ENCODE measurements around the gene SNX14.
A peak's percentile ranks its signal among the peaks of the same experiment; 100 is the strongest.
"Not testable (repeated sequence)": the region's sequence is repeated elsewhere in the genome, so short reads cannot be mapped to it uniquely, and the experiment has no call there.

SNX14 gene, protein sequence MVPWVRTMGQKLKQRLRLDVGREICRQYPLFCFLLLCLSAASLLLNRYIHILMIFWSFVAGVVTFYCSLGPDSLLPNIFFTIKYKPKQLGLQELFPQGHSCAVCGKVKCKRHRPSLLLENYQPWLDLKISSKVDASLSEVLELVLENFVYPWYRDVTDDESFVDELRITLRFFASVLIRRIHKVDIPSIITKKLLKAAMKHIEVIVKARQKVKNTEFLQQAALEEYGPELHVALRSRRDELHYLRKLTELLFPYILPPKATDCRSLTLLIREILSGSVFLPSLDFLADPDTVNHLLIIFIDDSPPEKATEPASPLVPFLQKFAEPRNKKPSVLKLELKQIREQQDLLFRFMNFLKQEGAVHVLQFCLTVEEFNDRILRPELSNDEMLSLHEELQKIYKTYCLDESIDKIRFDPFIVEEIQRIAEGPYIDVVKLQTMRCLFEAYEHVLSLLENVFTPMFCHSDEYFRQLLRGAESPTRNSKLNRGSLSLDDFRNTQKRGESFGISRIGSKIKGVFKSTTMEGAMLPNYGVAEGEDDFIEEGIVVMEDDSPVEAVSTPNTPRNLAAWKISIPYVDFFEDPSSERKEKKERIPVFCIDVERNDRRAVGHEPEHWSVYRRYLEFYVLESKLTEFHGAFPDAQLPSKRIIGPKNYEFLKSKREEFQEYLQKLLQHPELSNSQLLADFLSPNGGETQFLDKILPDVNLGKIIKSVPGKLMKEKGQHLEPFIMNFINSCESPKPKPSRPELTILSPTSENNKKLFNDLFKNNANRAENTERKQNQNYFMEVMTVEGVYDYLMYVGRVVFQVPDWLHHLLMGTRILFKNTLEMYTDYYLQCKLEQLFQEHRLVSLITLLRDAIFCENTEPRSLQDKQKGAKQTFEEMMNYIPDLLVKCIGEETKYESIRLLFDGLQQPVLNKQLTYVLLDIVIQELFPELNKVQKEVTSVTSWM

GRCh38 chr6:85593438-85594196 is at the start of gene SNX14:
Gene SNX14, minus strand, starts transcription at chr6:85593858. Its CDS starts 140 bp downstream, at chr6:85593718.
- DNase-seq = peak; percentile 49

- peak; percentile 98 for DNase-seq
These were observed 49.3 kb upstream of the SNX14 start, which contains the start of gene SYNCRIP for GRCh38 chr6:85642774-85643536. Gene SYNCRIP, minus strand, starts transcription at chr6:85642886. Its CDS starts 1,447 bp downstream, at chr6:85641439.

GRCh38 chr6:85641897-85642773 is 48.5 kb upstream of the SNX14 start:
- no peak for DNase-seq

GRCh38 chr6:85641522-85641896 is 47.9 kb upstream of the SNX14 start:
- DNase-seq = no peak

GRCh38 chr6:85640821-85641220 is 47.2 kb upstream of the SNX14 start:
- no peak for DNase-seq

DNA sequence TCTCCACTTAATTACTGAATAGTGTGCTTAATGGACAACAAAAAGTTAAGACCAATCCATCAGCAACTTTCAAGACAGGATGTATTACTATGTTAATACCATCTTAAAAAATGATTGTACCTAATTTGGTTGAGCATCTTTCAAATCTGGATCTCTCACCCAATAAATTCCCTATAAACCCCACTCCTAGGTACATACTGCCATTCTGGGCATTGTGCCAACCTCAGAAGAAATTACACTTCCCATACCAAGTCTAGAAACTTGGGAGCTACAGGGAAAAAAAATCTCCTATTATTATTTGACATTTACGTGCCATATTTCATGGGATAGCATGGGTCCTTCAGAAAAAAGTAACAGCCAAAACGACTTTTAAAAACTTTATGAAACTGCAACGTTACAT is 43.9 kb upstream of the SNX14 start:
- DNase-seq = no peak

GRCh38 chr6:85632164-85632942 is 38.7 kb upstream of the SNX14 start:
- DNase-seq = no peak

DNA sequence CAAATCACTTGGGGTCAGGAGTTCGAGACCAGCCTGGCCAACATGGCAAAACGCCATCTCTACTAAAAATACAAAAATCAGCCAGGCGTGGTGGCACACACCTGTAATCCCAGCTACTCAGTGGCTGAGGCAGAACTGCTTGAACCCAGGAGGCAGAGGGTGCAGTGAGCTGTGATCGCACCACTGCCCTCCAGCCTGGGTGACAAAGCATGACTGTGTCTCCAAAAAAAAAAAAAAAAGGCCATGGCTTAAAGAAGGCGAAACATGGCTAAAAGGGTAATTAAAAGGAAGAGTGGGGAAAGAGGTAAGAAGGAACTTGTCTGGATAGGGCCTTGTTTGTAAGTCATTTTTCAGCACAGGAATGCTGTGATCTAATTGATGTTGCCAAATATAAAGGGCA is 37.5 kb upstream of the SNX14 start:
- not testable (repeated sequence) for DNase-seq

GRCh38 chr6:85628353-85628752 is 34.7 kb upstream of the SNX14 start:
- no peak for DNase-seq

DNA sequence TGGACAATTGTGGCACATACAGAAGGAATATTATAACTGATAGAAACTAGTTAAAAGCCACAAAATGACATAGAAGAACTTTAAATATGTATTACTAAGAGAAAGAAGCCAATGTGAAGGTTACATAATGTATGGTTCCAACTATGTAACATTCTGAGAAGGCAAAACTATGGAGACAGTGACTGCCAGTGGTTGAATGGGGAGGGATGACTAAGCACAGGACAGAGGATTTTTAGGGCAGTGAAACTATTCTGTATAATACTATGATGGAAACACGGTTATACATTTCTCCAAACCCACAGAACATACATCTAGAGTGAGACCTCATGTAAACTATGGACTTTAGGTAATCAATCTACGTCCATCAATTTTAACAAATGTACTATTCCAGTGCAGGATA is 26.6 kb upstream of the SNX14 start:
- no peak for DNase-seq

- DNase-seq = no peak
These were observed 21.1 kb upstream of the SNX14 start for GRCh38 chr6:85614780-85615179.

DNA sequence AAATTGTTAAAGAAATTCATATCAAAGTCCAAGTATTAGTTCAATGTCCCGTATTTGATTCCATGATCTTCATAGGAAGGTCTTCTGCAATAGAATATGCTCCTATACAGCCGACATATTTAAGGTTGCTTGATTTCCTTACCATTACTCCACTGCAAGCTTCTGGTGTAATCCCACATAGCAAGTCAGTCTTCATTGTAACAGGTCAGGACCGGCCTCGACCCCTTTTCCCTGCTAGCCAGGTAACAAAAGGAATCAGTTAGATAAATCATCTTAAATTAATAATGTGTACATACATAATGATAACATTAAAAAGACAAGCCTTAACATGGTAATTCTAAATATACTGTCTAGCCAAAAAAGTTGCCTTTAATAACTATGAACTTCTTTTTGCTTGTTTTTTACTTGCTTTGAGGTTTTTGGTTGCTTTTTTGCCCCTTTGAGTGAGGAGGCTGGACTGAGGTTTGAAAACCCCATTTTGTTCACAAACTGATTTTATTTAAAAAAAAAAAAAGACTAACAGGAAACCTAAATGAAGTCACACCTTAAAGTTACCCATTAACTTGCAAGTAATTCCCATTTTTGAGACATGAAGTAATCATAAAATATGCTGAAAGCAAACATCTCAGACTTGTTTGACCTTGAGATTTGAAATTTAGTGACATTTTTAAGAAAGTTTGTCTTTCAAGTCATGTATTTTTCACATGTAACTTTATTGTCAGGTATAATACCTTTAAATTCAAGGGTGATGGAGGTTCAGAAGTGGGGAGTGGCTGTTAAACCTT is 19.2 kb upstream of the SNX14 start:
- DNase-seq = no peak

GRCh38 chr6:85610182-85610895 is 16.7 kb upstream of the SNX14 start:
- no peak for DNase-seq

GRCh38 chr6:85602100-85602499 is 8.4 kb upstream of the SNX14 start:
- no peak for DNase-seq

DNA sequence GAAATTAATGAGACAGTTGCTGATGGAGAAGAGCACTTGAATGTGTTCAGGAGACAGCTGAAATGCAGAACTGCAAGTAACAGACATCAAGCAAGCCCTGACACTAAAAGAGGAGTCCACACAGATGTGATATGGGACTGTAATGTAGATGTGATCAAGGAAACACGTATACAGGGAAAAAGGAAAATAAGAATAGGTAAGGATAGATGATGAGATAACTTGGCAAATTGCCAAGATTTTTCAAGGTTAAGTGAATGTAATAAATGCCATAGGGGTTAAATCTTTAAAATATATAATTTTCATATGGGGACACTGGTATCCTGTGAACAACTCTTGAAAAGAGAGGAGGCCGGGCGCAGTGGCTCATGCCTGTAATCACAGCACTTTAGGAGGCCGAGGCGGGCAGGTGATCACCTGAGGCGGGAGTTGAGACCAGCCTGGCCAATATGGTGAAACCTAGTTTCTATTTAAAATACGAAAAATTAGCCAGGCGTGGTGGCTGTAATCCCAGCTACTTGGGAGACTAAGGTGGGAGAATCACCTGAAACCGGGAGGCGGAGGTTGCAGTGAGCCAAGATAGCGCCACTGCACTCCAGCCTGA is 7.2 kb upstream of the SNX14 start:
- no peak for DNase-seq

DNA sequence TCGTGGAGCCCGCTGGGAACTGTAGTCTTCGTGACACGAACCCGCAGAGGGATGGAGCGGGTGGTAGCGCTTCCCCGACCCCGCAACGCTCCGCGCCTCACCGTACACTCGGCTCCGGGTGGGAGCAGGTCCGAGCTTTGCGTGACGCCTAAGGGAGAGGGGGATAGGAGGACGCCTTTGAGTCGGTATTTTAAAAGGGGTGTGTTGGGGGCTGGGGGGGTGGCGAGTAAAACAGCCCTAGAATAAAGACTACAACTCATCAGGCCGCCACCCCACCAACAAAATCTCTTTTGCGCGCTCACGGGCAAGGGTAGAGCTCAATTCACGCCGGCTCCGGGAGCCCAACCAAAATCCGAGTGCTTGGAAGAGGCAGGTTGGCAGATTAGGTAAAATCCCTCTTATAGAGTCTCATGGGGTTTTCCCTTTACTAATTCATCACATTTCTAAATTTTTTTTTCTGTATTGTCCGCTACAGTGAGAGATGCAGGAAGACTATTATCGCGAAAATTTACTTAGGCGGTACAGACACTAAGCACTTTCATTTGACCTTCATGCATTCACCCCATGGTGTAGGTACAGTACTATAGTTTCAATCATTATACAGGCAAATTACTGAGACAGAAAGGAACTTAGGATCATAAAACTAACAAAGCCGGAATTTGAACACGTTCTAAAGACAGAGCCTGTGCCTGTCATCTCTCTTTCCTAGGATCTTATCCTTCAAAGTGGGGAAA is 706 bp upstream of the SNX14 start:
- no peak for DNase-seq

DNA sequence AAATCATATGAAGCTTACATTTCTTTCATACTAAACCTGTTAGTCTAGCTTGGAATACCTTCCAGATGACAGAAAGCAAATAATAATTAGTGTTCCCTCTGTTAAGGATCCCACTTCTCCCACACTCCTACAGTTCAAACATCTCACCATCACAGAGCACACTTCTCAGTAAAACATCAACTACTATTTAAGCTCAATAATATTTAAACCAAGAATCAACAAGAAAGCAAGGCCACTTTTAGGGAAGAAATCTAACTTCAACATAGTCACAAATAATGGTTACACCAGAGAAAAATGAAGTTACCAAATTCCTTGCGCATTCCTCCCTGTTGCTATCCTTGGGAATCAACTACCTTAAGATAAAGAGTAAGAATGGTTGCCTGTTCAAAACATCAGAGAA is 1.6 kb downstream of the SNX14 start:
- DNase-seq = no peak

DNA sequence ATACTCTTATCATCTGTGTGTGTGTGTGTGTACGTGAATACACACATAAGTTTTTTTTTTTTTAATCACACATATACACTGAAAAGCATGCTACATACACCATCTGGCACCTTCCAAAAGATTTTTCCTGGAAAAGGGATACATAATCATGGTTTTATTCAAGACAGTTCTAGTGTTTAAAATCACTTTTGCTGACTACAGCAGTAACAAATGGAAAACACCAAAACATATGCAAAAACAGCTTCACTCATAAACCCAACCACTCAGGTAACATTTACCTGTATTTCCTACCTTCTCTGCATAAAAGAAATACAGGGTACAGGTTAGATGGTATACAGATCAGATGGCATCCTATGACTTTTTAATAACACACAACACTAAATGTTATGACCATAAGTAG is 2.5 kb downstream of the SNX14 start:
- no peak for DNase-seq

All from NCI-H2107 (cell line).